ENCODE data around the gene MAPKAPK3. TPM values are rescaled to one million over a fixed set of nuclear protein-coding genes. Genes with fewer than 3 reads are reported as not detected.

MAPKAPK3 gene
- total RNA-seq, 2 experiments from 2014 or later: 204 to 205 TPM

DNA sequence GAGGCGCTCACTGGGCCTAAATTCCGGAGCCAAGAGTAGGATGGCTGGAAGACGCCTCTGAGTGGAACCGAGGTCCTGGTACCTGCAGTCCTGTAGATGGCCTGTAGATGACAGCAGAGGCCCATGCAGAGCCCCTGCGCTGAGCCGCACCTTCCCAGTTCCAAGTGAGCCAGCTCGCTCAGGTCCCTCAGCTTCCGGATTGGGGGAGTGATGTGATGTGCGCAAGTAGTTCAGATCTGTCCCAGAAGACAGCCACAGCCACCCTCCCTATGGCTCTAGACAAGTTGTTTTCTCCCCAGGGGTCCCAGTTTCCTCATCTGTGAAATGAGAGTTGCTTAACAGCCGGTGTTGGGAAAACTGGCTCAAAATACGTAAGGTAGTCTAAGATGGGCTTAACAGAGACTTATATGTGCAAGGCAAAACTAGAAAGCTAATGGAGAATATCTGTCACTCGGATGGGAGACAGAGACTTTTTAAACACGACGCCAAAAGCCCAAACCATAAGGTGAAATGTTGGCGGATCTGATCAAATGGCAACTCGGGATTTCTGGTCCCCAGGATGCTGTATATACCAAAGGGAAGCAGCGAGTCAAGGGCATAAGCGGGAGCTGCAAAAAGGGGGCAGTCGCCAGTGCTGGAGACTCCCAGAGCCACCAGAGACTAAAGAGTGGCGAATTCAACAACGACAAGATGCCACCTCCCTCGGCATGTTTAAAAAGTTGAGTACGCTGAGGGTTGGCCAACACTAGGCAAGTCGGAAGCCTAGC lies 765 bp upstream of the MAPKAPK3 start:
- ChIA-PET CTCF (interaction anchor here (0.6 to 25.1 kb wide), 37 partner anchors 10 to 795 kb away, joined by 3 to 769 read pairs (median 5); partner anchors contain the start of genes C3orf18, DOCK3 and HEMK1), POLR2A (interaction anchor here (0.7 to 25.6 kb wide), 11 partner anchors 11 to 769 kb away, joined by 3 to 2276 read pairs (median 10); partner anchors contain the start of genes C3orf18, DOCK3, HEMK1 and MANF)
- H3K4me3 Mint-ChIP-seq: peak overlapping the region; percentile 94
- H3K4me1 Mint-ChIP-seq (ENCODE audit: low read depth): peaks cover 42% of the 10 kb centered on the region
- H3K9me3 Mint-ChIP-seq: no peaks in the 10 kb centered on the region
- H3K27ac Mint-ChIP-seq: peak overlapping the region; percentile 94
- no peaks in the 10 kb centered on the region for H3K27me3 Mint-ChIP-seq
- peaks cover 87% of the 10 kb centered on the region for H3K36me3 Mint-ChIP-seq (ENCODE audit: low read depth)
- ATAC-seq (peak; percentile 35), DNase-seq (peak; percentile 91)
- intact Hi-C loops (cut with micrococcal nuclease): loop anchor here (5.0 kb wide), 2 partner anchors 36 to 771 kb away; partner anchors contain the start of gene MANF
- TF ChIP-seq, protein P1, sequence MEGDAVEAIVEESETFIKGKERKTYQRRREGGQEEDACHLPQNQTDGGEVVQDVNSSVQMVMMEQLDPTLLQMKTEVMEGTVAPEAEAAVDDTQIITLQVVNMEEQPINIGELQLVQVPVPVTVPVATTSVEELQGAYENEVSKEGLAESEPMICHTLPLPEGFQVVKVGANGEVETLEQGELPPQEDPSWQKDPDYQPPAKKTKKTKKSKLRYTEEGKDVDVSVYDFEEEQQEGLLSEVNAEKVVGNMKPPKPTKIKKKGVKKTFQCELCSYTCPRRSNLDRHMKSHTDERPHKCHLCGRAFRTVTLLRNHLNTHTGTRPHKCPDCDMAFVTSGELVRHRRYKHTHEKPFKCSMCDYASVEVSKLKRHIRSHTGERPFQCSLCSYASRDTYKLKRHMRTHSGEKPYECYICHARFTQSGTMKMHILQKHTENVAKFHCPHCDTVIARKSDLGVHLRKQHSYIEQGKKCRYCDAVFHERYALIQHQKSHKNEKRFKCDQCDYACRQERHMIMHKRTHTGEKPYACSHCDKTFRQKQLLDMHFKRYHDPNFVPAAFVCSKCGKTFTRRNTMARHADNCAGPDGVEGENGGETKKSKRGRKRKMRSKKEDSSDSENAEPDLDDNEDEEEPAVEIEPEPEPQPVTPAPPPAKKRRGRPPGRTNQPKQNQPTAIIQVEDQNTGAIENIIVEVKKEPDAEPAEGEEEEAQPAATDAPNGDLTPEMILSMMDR (IDR thresholded peaks at IDR 0.05): peak; percentile 96

- Mint-ChIP-seq H3K4me3 (peak overlapping the region; percentile 94), H3K36me3 (ENCODE audit: low read depth) (peaks cover 83% of the 10 kb centered on the region), H3K9me3 (no peaks in the 10 kb centered on the region), H3K27me3 (no peaks in the 10 kb centered on the region), H3K4me1 (ENCODE audit: low read depth) (peaks cover 44% of the 10 kb centered on the region), H3K27ac (peak overlapping the region; percentile 94)
- TF ChIP-seq, protein P1 (IDR thresholded peaks at IDR 0.05): no peak
- intact Hi-C loops (cut with micrococcal nuclease): loop anchor here (5.0 kb wide), 2 partner anchors 36 to 771 kb away; partner anchors contain the start of gene MANF
- CTCF ChIA-PET: interaction anchor here (0.8 to 25.1 kb wide), 29 partner anchors 9 to 794 kb away, joined by 3 to 769 read pairs (median 6); partner anchors contain the start of genes C3orf18, DOCK3 and HEMK1
- POLR2A ChIA-PET: interaction anchor here (1.2 to 25.6 kb wide), 10 partner anchors 10 to 768 kb away, joined by 3 to 2276 read pairs (median 14); partner anchors contain the start of genes C3orf18, DOCK3, HEMK1 and MANF
- peak; percentile 98 for DNase-seq
- ATAC-seq: peak; percentile 63
Measured at GRCh38 chr3:50616770-50617095, 218 bp upstream of the MAPKAPK3 start.

GRCh38 chr3:50617911-50618481 lies 1.0 kb downstream of the MAPKAPK3 start:
- Mint-ChIP-seq H3K9me3 (no peaks in the 10 kb centered on the region), H3K27ac (peak overlapping the region; percentile 90), H3K36me3 (ENCODE audit: low read depth) (peaks cover 80% of the 10 kb centered on the region), H3K4me3 (peak overlapping the region; percentile 94), H3K27me3 (no peaks in the 10 kb centered on the region), H3K4me1 (ENCODE audit: low read depth) (peaks cover 57% of the 10 kb centered on the region)
- CTCF ChIA-PET: interaction anchor here (1.0 to 25.1 kb wide), 12 partner anchors 10 to 772 kb away, joined by 3 to 769 read pairs (median 8); partner anchors contain the start of genes C3orf18, DOCK3 and HEMK1
- ATAC-seq: no peak
- peak; percentile 56 for DNase-seq
- intact Hi-C loops (cut with micrococcal nuclease): loop anchor here (5.0 kb wide), 2 partner anchors 34 to 769 kb away; partner anchors contain the start of gene MANF
- POLR2A ChIA-PET: interaction anchor here (1.0 to 25.6 kb wide), 6 partner anchors 9 to 76 kb away, joined by 3 to 2276 read pairs (median 42); partner anchors contain the start of genes C3orf18 and HEMK1
- TF ChIP-seq, protein P1 (IDR thresholded peaks at IDR 0.05): no peak

GRCh38 chr3:50620420-50620819 lies 3.5 kb downstream of the MAPKAPK3 start:
- TF ChIP-seq, protein P1 (IDR thresholded peaks at IDR 0.05): no peak
- POLR2A ChIA-PET: interaction anchor here (1.5 to 25.6 kb wide), 5 partner anchors 9 to 45 kb away, joined by 6 to 2276 read pairs (median 53); partner anchors contain the start of genes C3orf18, CISH and HEMK1
- H3K4me1 Mint-ChIP-seq (ENCODE audit: low read depth): peaks cover 74% of the 10 kb centered on the region
- H3K9me3 Mint-ChIP-seq: no peaks in the 10 kb centered on the region
- ATAC-seq (no peak), DNase-seq (peak; percentile 24)
- peak overlapping the region; percentile 80 for H3K27ac Mint-ChIP-seq
- H3K27me3 Mint-ChIP-seq: no peaks in the 10 kb centered on the region
- peaks cover 77% of the 10 kb centered on the region for H3K36me3 Mint-ChIP-seq (ENCODE audit: low read depth)
- intact Hi-C loops (cut with micrococcal nuclease): no loop called here
- CTCF ChIA-PET: interaction anchor here (2.7 to 25.1 kb wide), 4 partner anchors 13 to 78 kb away, joined by 6 to 769 read pairs (median 102); partner anchors contain the start of genes C3orf18 and HEMK1
- H3K4me3 Mint-ChIP-seq: peak overlapping the region; percentile 94

Data from activated CD8-positive, alpha-beta T cell treated with anti-CD3 and anti-CD28 coated beads for 36 hours (primary cell).